Panc1 (cell line): ENCODE measurements around the gene SSH2. TPM values are rescaled to one million over a fixed set of nuclear protein-coding genes. Genes with fewer than 3 reads are reported as not detected.

Experiments
- ATAC-seq: fragments of 200-7000 bp; cut with Tn5 transposase; 2 replicates; pipeline ENCODE4 v1.9.1; 2020; ENCODE audit warnings: mild to moderate bottlenecking, moderate library complexity
- BruUV-seq: library from RNA; stranded (reverse); fragments of 400-500 nt; replicated peaks from 2 replicates; lab custom pipeline; 2021; lab: Mats Ljungman, UMichigan
- CTCF ChIA-PET: fragments of 300-600 bp; sonication (Branson Sonifier 250); formaldehyde crosslinking; loops from one replicate; lab custom pipeline; 2022; ENCODE audit warnings: antibody characterized with exemption; lab: Charles Lee
- POLR2A ChIA-PET: fragments of 300-600 bp; sonication (Branson Sonifier 250); formaldehyde crosslinking; loops from one replicate; lab custom pipeline; 2022; ENCODE audit warnings: antibody characterized with exemption; lab: Charles Lee
- DNase-seq: peaks from one replicate; pipeline ENCODE4 v3.0.0-alpha.2; 2010; ENCODE audit warnings: low read depth, low spot score
- H3K27ac ChIP-seq: 2 replicates; pipeline ENCODE4 v1.5.1; 2011; ENCODE audit warnings: mild to moderate bottlenecking, low read length, inconsistent platforms
- H3K27me3 ChIP-seq: fragments of 200-500 bp; sonication (Bioruptor generic); 2 replicates; pipeline ENCODE4 v1.6.0; 2014; ENCODE audit warnings: low read length, inconsistent platforms; ENCODE audit not compliant: control insufficient read depth, insufficient read depth
- H3K36me3 ChIP-seq: fragments of 200-500 bp; sonication (Bioruptor generic); 2 replicates; pipeline ENCODE4 v1.5.1; 2014; ENCODE audit warnings: inconsistent platforms, mild to moderate bottlenecking, low read length, moderate library complexity; ENCODE audit not compliant: control insufficient read depth, insufficient read depth
- H3K4me1 ChIP-seq: 2 replicates; pipeline ENCODE4 v1.5.1; 2011; ENCODE audit warnings: inconsistent platforms, mild to moderate bottlenecking, low read length, moderate library complexity; ENCODE audit not compliant: control insufficient read depth, insufficient read depth
- H3K4me3 ChIP-seq, 2 experiments: 2 replicates each; pipeline ENCODE4 v1.5.1; 2011 to 2012; ENCODE audit warnings: low read depth in 2 of 2, low read length in 2 of 2, mild to moderate bottlenecking in 2 of 2, inconsistent platforms in 1 of 2, moderate library complexity in 1 of 2
- H3K9me3 ChIP-seq: fragments of 200-500 bp; sonication (Bioruptor generic); 2 replicates; pipeline ENCODE4 v1.5.1; 2014; ENCODE audit warnings: low read depth, mild to moderate bottlenecking, inconsistent platforms, low read length, moderate library complexity; ENCODE audit not compliant: control insufficient read depth, insufficient read depth
- CTCF ChIP-seq: fragments of 450-650 bp; IDR thresholded peaks from 2 replicates; pipeline ENCODE4 v1.5.1; 2017; ENCODE audit warnings: mild to moderate bottlenecking
- POLR2AphosphoS5 ChIP-seq: IDR thresholded peaks from 2 replicates; pipeline ENCODE4 v1.6.1; 2012; ENCODE audit warnings: mild to moderate bottlenecking, low read depth, low read length, moderate library complexity
- SIN3A ChIP-seq: IDR thresholded peaks from 2 replicates; pipeline ENCODE4 v1.6.1; 2012; ENCODE audit warnings: low read depth, mild to moderate bottlenecking, low read length, moderate library complexity, borderline replicate concordance; ENCODE audit not compliant: insufficient read depth
- TCF7L2 ChIP-seq: IDR thresholded peaks from 2 replicates; pipeline ENCODE4 v1.6.1; 2011; ENCODE audit warnings: mild to moderate bottlenecking, low read depth, low read length, inconsistent platforms
- in situ Hi-C: cut with HindIII; loops from 2 replicates; pipeline ENCODE4 v1.10.0; 2016; ENCODE audit warnings: low sequenced_read_pairs, low pct_unique_long_range_greater_than_20kb
- intact Hi-C: fragments of 100-400 bp; cut with micrococcal nuclease; formaldehyde crosslinking; loops from one replicate; pipeline ENCODE4 v1.10.0; 2022; ENCODE audit not compliant: unreplicated experiment
- total RNA-seq: library from RNA; stranded (reverse); gene quantifications from one replicate; pipeline ENCODE4 v1.2.1, GENCODE V29; 2021; ENCODE audit not compliant: unreplicated experiment
- TF ChIP-seq, protein P1 (sequence below), 2 experiments: IDR thresholded peaks; 2 replicates each; pipeline ENCODE4 v1.6.1; 2011 to 2012; ENCODE audit warnings: low read depth in 2 of 2, control low read depth in 1 of 2, low read length in 1 of 2, mild to moderate bottlenecking in 1 of 2, moderate library complexity in 1 of 2; ENCODE audit not compliant: insufficient read depth in 1 of 2

Gene SSH2
- total RNA-seq, 1 experiment from 2014 or later, result 30.6 TPM

DNA sequence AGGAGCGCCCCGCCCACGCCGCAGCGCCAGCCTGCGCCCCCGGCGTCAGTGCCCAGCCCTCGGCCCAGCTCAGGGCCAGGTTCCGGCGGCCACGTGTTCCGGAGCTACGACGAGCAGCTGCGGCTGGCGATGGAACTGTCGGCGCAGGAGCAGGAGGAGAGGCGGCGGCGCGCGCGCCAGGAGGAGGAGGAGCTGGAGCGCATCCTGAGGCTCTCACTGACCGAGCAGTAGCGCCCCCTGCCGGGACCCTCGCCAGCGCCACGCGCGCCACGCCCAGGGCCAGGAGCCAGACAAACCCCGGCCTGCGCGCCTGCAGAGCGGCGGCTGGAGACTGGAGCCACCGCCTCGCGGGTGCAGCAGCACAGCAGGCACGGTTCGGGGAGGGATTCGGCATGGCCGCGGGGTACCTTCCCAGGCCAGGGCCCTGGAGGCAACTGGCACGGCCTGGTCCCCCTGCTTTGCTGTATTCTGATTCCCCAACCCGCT is 316.6 kb downstream of the SSH2 start:
- TF ChIP-seq, protein P1, sequence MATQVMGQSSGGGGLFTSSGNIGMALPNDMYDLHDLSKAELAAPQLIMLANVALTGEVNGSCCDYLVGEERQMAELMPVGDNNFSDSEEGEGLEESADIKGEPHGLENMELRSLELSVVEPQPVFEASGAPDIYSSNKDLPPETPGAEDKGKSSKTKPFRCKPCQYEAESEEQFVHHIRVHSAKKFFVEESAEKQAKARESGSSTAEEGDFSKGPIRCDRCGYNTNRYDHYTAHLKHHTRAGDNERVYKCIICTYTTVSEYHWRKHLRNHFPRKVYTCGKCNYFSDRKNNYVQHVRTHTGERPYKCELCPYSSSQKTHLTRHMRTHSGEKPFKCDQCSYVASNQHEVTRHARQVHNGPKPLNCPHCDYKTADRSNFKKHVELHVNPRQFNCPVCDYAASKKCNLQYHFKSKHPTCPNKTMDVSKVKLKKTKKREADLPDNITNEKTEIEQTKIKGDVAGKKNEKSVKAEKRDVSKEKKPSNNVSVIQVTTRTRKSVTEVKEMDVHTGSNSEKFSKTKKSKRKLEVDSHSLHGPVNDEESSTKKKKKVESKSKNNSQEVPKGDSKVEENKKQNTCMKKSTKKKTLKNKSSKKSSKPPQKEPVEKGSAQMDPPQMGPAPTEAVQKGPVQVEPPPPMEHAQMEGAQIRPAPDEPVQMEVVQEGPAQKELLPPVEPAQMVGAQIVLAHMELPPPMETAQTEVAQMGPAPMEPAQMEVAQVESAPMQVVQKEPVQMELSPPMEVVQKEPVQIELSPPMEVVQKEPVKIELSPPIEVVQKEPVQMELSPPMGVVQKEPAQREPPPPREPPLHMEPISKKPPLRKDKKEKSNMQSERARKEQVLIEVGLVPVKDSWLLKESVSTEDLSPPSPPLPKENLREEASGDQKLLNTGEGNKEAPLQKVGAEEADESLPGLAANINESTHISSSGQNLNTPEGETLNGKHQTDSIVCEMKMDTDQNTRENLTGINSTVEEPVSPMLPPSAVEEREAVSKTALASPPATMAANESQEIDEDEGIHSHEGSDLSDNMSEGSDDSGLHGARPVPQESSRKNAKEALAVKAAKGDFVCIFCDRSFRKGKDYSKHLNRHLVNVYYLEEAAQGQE (IDR thresholded peaks at IDR 0.05; ENCODE audit: insufficient read depth in 1 of 2, low read depth in 2 of 2, low read length in 1 of 2), result no peak
- TF ChIP-seq CTCF, result peak; percentile 5; the same call in 1 of the 2 replicates
- no peak for TF ChIP-seq SIN3A
- no peak for TF ChIP-seq TCF7L2
- no peak for TF ChIP-seq POLR2AphosphoS5
- Histone ChIP-seq H3K4me1 (peaks cover 35% of the 10 kb centered on the region), H3K27ac (no peak overlapping the region), H3K4me3 (no peak overlapping the region), H3K9me3 (no peaks in the 10 kb centered on the region), H3K27me3 (no peaks in the 10 kb centered on the region), H3K36me3 (no peaks in the 10 kb centered on the region)
- intact Hi-C loops, result no loop called here
- ChIA-PET POLR2A (interaction anchor here (0.6 kb wide), 1 partner anchor 1463 kb away, joined by 4 read pairs; no protein-coding TSS in a partner anchor), CTCF (interaction anchor here (0.6 to 0.7 kb wide), 2 partner anchors 129 to 480 kb away, joined by 6 read pairs; no protein-coding TSS in a partner anchor)
- DNase-seq, result no peak
- no TSS peak for BruUV-seq
- ATAC-seq, result no peak
- in situ Hi-C loops, result no loop called here

DNA sequence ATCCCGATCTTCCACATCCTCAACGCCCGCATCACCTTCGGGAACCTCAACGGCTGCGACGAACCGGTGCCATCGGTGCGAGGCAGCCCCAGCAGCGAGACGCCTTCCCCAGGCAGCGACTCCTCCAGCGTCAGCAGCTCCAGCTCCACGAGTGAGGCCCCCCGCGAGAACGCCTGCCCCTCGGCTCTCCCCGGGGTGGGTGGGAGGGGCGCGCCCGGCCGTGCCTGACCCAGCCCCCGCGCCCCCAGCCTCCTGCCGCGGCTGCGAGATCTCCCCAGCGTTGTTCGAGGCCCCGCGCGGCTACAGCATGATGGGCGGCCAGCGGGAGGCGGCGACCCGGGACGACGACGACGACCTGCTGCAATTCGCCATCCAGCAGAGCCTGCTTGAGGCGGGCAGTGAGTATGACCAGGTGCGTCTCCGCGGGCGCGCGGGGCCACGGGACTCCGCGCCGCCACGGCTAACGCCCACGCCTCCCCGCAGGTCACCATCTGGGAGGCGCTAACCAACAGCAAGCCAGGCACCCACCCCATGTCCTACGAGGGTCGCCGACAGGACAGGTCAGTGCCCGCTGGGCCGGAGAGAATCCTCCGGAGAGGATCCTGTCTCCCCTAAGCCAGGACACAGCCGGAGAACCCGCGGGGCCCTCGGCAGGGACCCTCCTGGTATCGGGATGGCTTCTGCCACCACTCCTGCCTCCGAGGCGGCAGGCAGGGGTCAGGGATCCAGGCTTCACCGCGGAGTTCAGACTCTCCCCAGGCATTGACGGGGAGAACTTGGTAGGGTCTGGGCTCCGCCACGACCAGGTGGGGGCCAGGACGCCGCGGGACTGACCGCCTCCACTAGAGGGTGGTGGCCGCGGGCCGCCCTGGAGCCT is 317.4 kb downstream of the SSH2 start:
- TF ChIP-seq TCF7L2, result no peak
- TF ChIP-seq, protein P1 (IDR thresholded peaks at IDR 0.05; ENCODE audit: insufficient read depth in 1 of 2, low read depth in 2 of 2, low read length in 1 of 2), result no peak
- no peak for TF ChIP-seq SIN3A
- TF ChIP-seq CTCF, result no peak
- no peak for TF ChIP-seq POLR2AphosphoS5
- H3K4me3 ChIP-seq, result no peak overlapping the region
- H3K27me3 ChIP-seq, result no peaks in the 10 kb centered on the region
- ATAC-seq (no peak), DNase-seq (no peak)
- no peaks in the 10 kb centered on the region for H3K36me3 ChIP-seq
- no peaks in the 10 kb centered on the region for H3K9me3 ChIP-seq
- POLR2A ChIA-PET, result interaction anchor here (0.6 kb wide), 1 partner anchor 1462 kb away, joined by 4 read pairs; no protein-coding TSS in a partner anchor
- CTCF ChIA-PET, result interaction anchor here (0.6 kb wide), 1 partner anchor 129 kb away, joined by 6 read pairs; no protein-coding TSS in a partner anchor
- in situ Hi-C loops (no loop called here), intact Hi-C loops (no loop called here)
- peaks cover 27% of the 10 kb centered on the region for H3K4me1 ChIP-seq
- no TSS peak for BruUV-seq
- H3K27ac ChIP-seq, result no peak overlapping the region
